ENCODE data around the gene DTX3L. TPM values are rescaled to one million over a fixed set of nuclear protein-coding genes. Genes with fewer than 3 reads are reported as not detected.

The DTX3L gene
- total RNA-seq, 1 donor from 2014 or later: 17.3 TPM

- H3K4me3 Mint-ChIP-seq: no peak overlapping the region
- no peak overlapping the region for H3K27ac Mint-ChIP-seq
- no peaks in the 10 kb centered on the region for H3K27me3 Mint-ChIP-seq
- H3K4me1 Mint-ChIP-seq (ENCODE audit: unreplicated experiment): no peaks in the 10 kb centered on the region
- no peaks in the 10 kb centered on the region for H3K36me3 Mint-ChIP-seq
- TF ChIP-seq, protein P1, sequence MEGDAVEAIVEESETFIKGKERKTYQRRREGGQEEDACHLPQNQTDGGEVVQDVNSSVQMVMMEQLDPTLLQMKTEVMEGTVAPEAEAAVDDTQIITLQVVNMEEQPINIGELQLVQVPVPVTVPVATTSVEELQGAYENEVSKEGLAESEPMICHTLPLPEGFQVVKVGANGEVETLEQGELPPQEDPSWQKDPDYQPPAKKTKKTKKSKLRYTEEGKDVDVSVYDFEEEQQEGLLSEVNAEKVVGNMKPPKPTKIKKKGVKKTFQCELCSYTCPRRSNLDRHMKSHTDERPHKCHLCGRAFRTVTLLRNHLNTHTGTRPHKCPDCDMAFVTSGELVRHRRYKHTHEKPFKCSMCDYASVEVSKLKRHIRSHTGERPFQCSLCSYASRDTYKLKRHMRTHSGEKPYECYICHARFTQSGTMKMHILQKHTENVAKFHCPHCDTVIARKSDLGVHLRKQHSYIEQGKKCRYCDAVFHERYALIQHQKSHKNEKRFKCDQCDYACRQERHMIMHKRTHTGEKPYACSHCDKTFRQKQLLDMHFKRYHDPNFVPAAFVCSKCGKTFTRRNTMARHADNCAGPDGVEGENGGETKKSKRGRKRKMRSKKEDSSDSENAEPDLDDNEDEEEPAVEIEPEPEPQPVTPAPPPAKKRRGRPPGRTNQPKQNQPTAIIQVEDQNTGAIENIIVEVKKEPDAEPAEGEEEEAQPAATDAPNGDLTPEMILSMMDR (conservative IDR thresholded peaks at IDR 0.05): no peak
- no peak for DNase-seq (ENCODE audit: extremely low spot score, unreplicated experiment)
- no peaks in the 10 kb centered on the region for H3K9me3 Mint-ChIP-seq
Observed at GRCh38 chr3:122520861-122521260, 43.3 kb upstream of the DTX3L start.

DNA sequence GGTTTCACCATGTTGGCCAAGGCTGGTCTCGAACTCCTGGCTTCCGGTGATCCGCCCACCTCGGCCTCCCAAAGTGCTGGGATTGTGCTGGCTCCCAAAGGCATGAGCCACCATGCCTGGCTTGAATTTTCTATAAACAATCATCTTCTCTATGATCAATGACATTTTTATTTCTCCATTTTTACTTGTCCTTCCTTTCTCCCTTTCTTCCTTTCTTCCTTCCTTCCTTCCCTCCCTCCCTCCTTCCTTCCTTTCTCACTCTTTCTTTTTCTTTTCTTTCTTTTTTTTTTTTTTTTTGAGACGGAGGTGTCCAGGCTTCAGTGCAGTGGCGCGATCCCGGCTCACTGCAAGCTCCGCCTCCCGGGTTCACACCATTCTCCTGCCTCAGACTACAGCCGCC lies 40.8 kb upstream of the DTX3L start:
- DNase-seq (ENCODE audit: extremely low spot score, unreplicated experiment): no peak
- TF ChIP-seq, protein P1 (conservative IDR thresholded peaks at IDR 0.05): no peak
- H3K27ac Mint-ChIP-seq: no peak overlapping the region
- no peaks in the 10 kb centered on the region for H3K27me3 Mint-ChIP-seq
- no peaks in the 10 kb centered on the region for H3K9me3 Mint-ChIP-seq
- no peaks in the 10 kb centered on the region for H3K4me1 Mint-ChIP-seq (ENCODE audit: unreplicated experiment)
- H3K4me3 Mint-ChIP-seq: no peak overlapping the region
- H3K36me3 Mint-ChIP-seq: no peaks in the 10 kb centered on the region

DNA sequence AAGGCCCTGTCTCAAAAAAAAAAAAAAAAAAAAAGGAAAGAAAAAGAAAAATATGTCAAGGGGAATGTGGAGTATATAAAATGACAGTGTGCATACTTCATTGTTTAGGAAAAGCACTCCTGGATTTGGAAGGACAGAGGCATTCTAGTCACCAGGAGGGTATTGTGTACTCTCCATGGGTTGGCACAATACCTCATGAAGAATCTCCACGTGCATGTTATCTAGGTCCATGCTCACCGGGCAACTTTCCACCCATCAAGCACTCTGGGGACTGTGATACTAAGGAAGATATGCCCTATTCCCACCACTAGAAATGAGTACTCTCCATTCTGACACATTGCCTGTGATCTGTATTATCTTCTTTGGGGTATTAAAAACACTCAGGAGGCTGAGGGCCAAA lies 34.0 kb upstream of the DTX3L start:
- Mint-ChIP-seq H3K27ac (no peak overlapping the region), H3K36me3 (peaks cover 10% of the 10 kb centered on the region), H3K4me3 (no peak overlapping the region), H3K9me3 (no peaks in the 10 kb centered on the region), H3K4me1 (ENCODE audit: unreplicated experiment) (no peaks in the 10 kb centered on the region), H3K27me3 (no peaks in the 10 kb centered on the region)
- no peak for DNase-seq (ENCODE audit: extremely low spot score, unreplicated experiment)
- TF ChIP-seq, protein P1 (conservative IDR thresholded peaks at IDR 0.05): no peak

- TF ChIP-seq, protein P1 (conservative IDR thresholded peaks at IDR 0.05): no peak
- no peak for DNase-seq (ENCODE audit: extremely low spot score, unreplicated experiment)
- Mint-ChIP-seq H3K4me3 (no peak overlapping the region), H3K36me3 (peaks cover 10% of the 10 kb centered on the region), H3K9me3 (no peaks in the 10 kb centered on the region), H3K27me3 (peaks cover 4% of the 10 kb centered on the region), H3K4me1 (ENCODE audit: unreplicated experiment) (no peaks in the 10 kb centered on the region), H3K27ac (no peak overlapping the region)
Observed at GRCh38 chr3:122533480-122533879, 30.7 kb upstream of the DTX3L start.

GRCh38 chr3:122533931-122534334 lies 30.2 kb upstream of the DTX3L start:
- Mint-ChIP-seq H3K9me3 (no peaks in the 10 kb centered on the region), H3K27ac (peak overlapping the region; percentile 21), H3K27me3 (peaks cover 4% of the 10 kb centered on the region), H3K36me3 (peaks cover 10% of the 10 kb centered on the region), H3K4me1 (ENCODE audit: unreplicated experiment) (no peaks in the 10 kb centered on the region), H3K4me3 (no peak overlapping the region)
- TF ChIP-seq, protein P1 (conservative IDR thresholded peaks at IDR 0.05): no peak
- no peak for DNase-seq (ENCODE audit: extremely low spot score, unreplicated experiment)

Measured in type B pancreatic cell (in vitro differentiated cells).